ENCODE data around the gene TEX51.

Gene TEX51

GRCh38 chr2:126900646-126901319 is 2.1 kb downstream of the TEX51 start:
- CTCF ChIA-PET = no interaction called here
- POLR2A ChIA-PET = no interaction called here

DNA sequence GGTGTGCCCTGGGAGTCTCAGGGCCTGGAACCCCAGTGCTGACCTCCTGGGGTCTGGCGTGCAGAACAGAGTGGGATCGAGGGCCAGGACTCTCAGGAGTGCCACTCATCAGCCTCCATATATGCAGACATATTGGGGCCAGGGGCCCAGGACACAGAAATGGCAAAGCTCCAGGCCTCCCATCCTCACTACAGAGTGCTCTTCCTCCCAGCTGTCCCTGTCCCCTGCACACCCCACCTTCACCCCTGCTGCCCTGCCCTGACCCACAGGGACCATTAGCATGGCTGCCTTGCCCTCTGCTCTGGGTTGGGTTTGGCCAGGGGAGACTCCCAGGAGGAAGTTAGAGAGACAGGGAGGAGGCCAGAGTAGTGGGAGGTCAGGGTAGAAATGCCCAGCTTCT is 2.8 kb downstream of the TEX51 start:
- ChIA-PET CTCF (interaction anchor here (0.9 kb wide), 1 partner anchor 14 kb away, joined by 3 read pairs; no protein-coding TSS in a partner anchor), POLR2A (no interaction called here)
- Histone ChIP-seq H3K4me3 (ENCODE audit: low read depth, low read length) (no peak overlapping the region), H3K4me1 (ENCODE audit: control insufficient read depth, insufficient read depth, low read length) (no peaks in the 10 kb centered on the region), H3K36me3 (ENCODE audit: control insufficient read depth in 2 of 2, insufficient read depth in 1 of 2, low read length in 2 of 2) (no peaks in the 10 kb centered on the region), H3K27ac (ENCODE audit: extremely low read depth, low read depth, low read length) (no peak overlapping the region), H3K9me3 (ENCODE audit: control insufficient read depth, insufficient read depth, low read depth, low read length) (no peaks in the 10 kb centered on the region)
- no peak for TF ChIP-seq HOXA7 (CRISPR knock-in tag; IDR thresholded peaks at IDR 0.05; ENCODE audit: borderline replicate concordance)
- no peak for TF ChIP-seq INSM2 (tag by site-specific recombination; IDR thresholded peaks at IDR 0.05)
- no peak for TF ChIP-seq ZSCAN18 (tag by site-specific recombination; IDR thresholded peaks at IDR 0.05)
- TF ChIP-seq ZNF426 (tag by site-specific recombination; IDR thresholded peaks at IDR 0.05) = no peak
- TF ChIP-seq SCRT1 (tag by site-specific recombination; IDR thresholded peaks at IDR 0.05; ENCODE audit: borderline replicate concordance) = no peak
- TF ChIP-seq, protein P1, sequence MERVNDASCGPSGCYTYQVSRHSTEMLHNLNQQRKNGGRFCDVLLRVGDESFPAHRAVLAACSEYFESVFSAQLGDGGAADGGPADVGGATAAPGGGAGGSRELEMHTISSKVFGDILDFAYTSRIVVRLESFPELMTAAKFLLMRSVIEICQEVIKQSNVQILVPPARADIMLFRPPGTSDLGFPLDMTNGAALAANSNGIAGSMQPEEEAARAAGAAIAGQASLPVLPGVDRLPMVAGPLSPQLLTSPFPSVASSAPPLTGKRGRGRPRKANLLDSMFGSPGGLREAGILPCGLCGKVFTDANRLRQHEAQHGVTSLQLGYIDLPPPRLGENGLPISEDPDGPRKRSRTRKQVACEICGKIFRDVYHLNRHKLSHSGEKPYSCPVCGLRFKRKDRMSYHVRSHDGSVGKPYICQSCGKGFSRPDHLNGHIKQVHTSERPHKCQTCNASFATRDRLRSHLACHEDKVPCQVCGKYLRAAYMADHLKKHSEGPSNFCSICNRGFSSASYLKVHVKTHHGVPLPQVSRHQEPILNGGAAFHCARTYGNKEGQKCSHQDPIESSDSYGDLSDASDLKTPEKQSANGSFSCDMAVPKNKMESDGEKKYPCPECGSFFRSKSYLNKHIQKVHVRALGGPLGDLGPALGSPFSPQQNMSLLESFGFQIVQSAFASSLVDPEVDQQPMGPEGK (tag by site-specific recombination; IDR thresholded peaks at IDR 0.05) = no peak

More at GRCh38 chr2:126900646-126901319, 2.1 kb downstream of the TEX51 start:
- Histone ChIP-seq H3K4me3 (ENCODE audit: low read depth, low read length) (no peak overlapping the region), H3K36me3 (ENCODE audit: control insufficient read depth in 2 of 2, insufficient read depth in 1 of 2, low read length in 2 of 2) (no peaks in the 10 kb centered on the region), H3K4me1 (ENCODE audit: control insufficient read depth, insufficient read depth, low read length) (no peaks in the 10 kb centered on the region), H3K9me3 (ENCODE audit: control insufficient read depth, insufficient read depth, low read depth, low read length) (no peaks in the 10 kb centered on the region), H3K27ac (ENCODE audit: extremely low read depth, low read depth, low read length) (no peak overlapping the region)
- TF ChIP-seq SP7 (tag by site-specific recombination; IDR thresholded peaks at IDR 0.05) = no peak
- TF ChIP-seq, protein P2, sequence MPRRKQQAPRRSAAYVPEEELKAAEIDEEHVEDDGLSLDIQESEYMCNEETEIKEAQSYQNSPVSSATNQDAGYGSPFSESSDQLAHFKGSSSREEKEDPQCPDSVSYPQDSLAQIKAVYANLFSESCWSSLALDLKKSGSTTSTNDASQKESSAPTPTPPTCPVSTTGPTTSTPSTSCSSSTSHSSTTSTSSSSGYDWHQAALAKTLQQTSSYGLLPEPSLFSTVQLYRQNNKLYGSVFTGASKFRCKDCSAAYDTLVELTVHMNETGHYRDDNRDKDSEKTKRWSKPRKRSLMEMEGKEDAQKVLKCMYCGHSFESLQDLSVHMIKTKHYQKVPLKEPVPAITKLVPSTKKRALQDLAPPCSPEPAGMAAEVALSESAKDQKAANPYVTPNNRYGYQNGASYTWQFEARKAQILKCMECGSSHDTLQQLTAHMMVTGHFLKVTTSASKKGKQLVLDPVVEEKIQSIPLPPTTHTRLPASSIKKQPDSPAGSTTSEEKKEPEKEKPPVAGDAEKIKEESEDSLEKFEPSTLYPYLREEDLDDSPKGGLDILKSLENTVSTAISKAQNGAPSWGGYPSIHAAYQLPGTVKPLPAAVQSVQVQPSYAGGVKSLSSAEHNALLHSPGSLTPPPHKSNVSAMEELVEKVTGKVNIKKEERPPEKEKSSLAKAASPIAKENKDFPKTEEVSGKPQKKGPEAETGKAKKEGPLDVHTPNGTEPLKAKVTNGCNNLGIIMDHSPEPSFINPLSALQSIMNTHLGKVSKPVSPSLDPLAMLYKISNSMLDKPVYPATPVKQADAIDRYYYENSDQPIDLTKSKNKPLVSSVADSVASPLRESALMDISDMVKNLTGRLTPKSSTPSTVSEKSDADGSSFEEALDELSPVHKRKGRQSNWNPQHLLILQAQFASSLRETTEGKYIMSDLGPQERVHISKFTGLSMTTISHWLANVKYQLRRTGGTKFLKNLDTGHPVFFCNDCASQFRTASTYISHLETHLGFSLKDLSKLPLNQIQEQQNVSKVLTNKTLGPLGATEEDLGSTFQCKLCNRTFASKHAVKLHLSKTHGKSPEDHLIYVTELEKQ (tag by site-specific recombination; IDR thresholded peaks at IDR 0.05; ENCODE audit: borderline replicate concordance) = no peak
- no peak for TF ChIP-seq ZNF423 (tag by site-specific recombination; IDR thresholded peaks at IDR 0.05)
- TF ChIP-seq ZNF214 (tag by site-specific recombination; IDR thresholded peaks at IDR 0.05; ENCODE audit: borderline replicate concordance) = no peak

Measured in HEK293 (cell line).